Urothelium cell line (cell line): Measurements from ENCODE around the gene CD81.

Source experiments
- DNase-seq: peaks from one replicate; pipeline ENCODE4 v3.0.0; 2011; ENCODE audit warnings: low spot score, mixed read lengths
- FAIRE-seq: peaks from 2 replicates; lab custom pipeline; 2011; peaks lifted over from hg19 to GRCh38; lab: Jason Lieb, UNC

The CD81 gene

DNA sequence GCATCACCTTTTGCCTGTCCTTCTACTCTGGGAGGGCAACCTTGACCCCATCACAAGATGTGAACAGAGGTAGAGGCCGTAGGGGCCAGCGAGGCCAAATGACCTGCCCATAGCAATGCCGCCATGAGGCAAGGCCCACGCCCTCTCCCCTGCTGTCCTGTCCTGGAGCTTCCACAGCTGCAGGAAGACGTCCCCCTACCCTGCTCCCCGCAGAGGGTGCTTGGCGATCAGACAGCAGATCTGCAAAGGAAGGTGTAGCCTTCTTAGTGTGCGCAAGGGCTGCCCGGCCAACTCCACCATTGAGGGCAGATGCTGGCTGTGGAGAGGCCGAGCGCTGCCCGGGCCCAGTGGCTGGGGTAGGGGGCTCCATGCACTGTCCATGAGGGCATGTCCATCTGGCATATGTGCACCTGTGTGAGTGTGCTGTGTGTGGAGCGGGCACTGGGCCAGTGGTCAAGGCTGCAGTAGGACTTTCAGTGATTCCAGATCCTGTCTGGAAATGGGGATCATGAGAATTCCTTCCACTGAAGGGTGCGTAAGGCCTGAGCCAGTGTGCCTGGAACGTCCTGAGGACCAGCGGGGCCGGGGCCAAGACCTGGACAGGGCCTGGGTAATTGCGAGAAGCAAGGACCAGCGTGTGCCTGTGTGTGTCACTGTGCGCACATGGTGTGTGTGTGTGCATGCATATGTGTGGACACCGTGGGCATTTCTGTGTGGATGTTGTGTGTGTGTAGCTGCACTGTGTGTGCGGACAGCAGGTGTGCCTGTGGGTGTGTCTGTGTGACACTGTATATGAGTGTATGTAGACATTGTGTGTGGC, 56.2 kb downstream of the CD81 start:
- DNase-seq (no peak), FAIRE-seq (peak; percentile 30)

DNA sequence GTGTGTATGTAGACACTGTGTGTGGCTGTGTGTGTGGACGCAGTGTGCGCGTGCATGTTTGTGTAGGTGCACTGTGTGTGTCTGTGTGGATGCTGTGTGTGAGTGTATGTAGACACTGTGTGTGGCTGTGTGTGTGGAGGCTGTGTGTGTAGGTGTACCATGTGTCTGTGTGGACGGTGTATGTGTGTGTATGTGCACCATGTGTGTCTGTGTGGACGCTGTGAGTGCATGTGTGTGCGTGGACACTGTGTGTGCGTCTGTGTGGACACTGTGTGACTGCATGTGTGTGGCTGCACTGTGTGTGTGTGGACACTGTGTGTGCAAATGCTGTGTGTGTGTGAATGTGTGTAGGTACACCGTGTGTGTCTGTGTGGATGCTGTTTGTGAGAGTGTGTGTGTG, 56.9 kb downstream of the CD81 start:
- peak; percentile 77 for FAIRE-seq
- no peak for DNase-seq

DNA sequence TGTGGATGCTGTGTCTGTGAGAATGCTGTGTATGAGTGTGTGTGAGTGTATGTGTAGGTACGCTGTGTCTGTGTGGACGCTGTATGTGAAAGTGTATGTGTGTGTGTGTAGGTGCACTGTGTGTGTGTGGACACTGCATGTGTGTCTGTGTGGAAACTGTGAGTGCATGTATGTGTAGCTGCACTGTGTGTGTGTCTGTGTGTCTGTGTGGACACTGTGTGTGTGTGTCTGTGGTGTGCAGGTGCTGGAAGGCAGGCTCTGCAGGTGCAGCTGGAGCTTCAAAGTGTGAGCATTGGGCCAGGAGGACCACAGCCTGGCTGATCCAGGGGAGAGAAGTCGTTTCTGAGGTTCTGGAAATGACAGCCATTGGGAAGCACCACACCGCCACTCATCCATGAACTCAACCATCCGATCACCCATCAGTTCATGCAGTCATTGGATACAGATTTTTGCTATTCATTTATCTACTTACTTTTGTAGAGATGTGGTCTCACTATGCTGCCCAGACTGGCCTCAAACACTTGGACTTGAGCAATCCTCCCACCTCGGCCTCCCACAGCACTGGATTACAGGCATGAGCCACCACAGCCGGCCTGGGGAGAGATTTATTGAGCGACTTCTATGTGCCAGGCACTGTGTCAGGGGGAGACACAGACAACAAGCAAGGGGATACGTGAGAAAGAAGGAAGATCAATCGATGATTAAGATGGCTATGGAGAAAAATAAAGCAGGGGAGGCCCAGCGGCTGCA, 57.6 kb downstream of the CD81 start:
- no peak for FAIRE-seq
- no peak for DNase-seq

DNA sequence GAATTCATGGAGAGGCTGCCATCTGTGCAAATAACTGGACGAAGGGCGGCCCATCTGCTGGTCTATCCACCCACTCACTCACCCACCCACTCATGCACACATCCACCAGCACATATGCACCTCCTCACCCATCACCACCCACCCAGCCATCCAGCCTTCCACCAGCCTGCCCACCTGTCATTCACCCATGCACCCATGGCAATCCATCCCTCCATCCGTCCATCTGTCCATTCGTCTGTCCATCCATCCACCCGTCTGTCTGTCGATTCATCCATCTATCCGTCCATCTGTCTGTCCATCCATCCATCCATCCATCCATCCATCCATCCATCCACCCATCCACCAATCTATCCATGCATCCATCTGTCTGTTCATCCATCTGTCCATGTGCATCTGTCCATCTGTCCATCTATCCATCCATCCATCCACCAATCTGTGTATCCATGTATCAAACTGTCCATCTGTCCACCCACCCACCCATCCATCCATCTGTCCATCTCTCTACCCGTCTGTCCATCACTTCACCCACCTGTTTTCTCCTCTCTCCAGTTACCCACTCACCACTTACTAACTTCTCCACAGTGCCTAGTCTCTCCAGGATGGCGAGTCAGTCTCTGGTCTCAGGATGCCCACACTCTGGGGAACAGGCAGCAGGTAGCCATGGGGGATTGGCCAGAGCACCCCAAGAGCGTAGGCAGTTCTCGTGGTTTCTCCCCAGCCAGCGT, 58.3 kb downstream of the CD81 start:
- FAIRE-seq (no peak), DNase-seq (no peak)

DNA sequence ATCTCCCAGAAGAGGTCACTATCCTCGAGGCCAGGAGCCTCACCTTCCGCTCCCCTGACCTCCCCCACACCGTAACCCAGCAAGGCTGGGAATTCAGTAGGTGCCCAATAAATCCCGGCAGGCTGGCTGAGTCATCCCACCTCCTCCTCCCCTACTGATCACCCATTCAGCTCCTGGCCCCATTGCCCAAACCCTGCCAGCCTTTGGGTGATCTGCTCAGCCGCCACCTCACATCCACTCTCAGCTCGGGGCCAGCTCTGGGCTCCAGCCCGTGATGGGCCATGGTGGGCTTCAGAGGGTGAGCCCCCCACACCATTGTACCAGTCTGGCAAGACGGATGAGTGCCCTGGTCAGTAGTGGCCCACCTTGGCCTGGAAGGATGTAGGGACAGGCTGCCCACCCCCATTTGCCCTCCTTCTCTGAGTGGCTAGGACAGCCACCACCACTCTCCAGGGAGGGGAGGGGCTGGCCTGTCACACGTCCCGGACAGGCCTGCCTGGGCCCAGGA, 59.0 kb downstream of the CD81 start:
- DNase-seq: no peak
- no peak for FAIRE-seq

DNA sequence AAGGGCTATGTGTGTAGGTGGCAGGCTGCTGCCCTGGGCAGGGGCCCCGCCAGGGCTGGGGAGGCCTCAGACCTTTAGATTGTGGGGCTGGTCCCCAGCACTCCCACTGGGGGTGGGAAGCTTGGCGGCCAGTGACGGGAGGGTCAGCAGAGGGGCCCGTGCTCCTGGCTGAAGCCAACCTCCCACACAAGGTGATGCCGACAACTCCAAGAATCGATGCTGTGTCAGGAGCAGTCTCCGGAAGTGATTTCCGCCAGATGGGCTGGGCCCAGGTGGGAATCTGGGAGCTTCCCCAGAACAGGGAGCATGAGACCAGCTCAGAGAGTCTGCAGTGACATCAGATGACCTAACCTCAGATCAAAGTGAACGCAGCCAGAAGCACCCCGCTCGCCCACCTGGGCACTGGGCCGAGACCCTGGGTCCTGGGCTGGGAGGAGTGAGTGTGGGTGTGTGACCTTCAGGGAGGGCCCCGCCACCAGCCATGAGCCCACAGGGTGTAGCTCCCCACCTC, 59.5 kb downstream of the CD81 start:
- FAIRE-seq (no peak), DNase-seq (no peak)

DNA sequence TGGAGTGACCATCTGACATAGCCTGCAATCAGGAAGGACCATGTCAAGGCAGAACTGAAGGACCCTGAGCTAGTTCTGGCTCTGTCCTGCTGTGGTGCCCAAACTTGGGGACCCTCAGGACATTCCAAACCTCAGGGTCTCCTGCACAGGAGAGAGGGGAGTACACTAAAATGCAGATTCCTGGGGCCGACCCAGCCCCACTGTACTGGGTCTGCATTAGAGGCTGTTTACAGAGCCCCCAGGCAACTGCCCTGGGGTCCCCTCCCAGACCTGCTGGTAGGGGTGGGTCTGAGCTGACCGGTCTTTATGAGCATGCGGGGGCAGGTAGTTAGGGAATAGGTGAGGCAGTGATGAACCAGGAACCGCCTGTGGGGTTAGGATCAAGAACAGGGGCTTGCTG, 60.4 kb downstream of the CD81 start:
- FAIRE-seq (no peak), DNase-seq (no peak)

DNA sequence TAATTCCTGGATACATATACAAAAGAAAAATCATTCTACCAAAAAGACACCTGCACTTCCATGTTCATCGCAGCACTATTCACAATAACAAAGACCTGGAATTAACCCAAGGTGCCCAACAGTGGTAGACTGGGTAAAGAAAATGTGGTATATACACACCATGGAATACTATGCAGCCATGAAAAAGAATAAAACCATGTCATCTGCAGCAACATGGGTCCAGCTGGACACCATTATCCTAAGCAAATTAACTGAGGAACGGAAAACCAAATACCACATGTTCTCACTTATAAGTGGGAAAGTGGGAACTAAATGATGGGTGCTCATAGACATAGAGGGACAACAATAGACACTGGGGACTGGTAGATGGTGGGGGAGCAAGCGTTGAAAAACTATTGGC, 62.7 kb downstream of the CD81 start:
- no peak for FAIRE-seq

DNA sequence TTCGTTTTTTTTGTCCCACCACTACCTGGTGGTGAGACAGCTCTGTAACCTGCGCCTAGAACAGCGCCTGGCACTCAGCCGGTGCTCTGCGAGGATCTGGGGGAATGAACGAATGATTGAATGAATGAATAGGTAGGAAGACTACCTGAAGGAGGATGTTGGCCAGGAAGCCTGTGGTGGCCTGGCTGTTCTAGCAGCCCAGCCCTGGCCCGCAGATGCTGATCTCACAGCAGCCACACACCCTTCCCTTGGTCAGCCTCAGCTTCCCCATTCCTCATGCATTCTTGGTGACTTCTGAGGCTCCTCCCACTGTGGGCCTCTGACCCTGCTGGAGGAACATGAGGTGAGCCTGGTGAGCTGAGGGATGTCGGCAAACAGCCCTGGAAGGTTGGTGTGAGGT, 63.5 kb downstream of the CD81 start:
- DNase-seq: no peak
- no peak for FAIRE-seq

More for the DNA sequence above, 62.7 kb downstream of the CD81 start:
- no peak for DNase-seq

DNA sequence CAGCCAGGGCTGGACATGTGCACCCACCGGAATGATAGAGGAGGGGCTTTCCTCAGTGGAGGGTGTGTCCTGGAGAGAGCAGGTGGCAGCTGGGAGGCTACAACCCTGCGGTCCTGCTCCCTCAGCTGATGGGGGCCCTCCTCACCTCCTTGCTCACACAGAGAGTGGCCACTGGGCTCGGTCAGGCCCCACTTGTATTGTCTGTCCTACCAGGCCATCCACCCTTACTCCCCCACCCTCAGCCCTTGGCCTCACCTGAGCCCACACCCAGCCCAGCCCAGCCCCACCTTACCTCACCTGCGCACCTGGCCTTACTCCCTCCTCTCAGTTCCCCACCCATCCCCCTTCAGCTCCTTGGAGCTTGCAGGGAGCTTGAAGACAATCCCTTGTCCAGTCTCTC, 64.1 kb downstream of the CD81 start:
- DNase-seq: no peak
- no peak for FAIRE-seq

DNA sequence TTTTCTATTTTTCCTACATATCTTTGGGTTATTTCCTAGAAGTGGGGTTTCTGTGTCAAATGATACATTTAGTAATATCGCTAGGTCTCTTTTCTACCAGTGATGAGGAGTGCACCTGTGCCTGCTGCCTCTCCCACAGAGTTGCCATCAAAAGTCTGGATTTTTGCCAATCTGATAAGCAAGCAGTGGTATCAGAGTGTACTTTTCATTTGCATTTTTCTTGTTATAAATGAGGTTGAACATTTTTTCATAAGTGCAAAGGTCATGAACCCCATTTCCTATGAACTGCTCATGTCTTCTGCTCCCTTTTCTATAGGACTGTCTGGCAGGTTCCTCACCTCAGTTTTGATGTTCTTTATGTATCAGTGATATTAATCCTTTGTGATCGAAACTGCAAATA, 65.5 kb downstream of the CD81 start:
- DNase-seq (no peak), FAIRE-seq (no peak)

DNA sequence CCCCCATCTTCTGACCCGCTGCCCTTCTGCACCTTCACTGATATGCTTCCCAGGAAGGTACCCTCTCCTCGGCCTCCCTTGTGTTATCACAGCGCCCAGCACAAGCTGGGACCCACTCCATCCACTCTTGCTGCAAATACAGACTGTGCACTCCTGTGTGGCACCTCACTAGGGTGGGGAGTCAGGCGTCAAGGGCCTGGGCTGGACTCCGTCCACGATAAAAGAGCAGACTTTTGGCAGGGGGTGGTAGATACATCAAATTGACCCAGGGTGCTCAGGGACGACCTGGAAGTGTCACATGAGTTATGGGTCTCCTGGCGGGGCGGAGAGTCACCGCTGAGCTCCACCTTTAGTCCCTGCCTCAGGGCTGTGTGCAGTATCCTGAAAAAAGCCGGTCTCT, 66.3 kb downstream of the CD81 start:
- DNase-seq (no peak), FAIRE-seq (no peak)

DNA sequence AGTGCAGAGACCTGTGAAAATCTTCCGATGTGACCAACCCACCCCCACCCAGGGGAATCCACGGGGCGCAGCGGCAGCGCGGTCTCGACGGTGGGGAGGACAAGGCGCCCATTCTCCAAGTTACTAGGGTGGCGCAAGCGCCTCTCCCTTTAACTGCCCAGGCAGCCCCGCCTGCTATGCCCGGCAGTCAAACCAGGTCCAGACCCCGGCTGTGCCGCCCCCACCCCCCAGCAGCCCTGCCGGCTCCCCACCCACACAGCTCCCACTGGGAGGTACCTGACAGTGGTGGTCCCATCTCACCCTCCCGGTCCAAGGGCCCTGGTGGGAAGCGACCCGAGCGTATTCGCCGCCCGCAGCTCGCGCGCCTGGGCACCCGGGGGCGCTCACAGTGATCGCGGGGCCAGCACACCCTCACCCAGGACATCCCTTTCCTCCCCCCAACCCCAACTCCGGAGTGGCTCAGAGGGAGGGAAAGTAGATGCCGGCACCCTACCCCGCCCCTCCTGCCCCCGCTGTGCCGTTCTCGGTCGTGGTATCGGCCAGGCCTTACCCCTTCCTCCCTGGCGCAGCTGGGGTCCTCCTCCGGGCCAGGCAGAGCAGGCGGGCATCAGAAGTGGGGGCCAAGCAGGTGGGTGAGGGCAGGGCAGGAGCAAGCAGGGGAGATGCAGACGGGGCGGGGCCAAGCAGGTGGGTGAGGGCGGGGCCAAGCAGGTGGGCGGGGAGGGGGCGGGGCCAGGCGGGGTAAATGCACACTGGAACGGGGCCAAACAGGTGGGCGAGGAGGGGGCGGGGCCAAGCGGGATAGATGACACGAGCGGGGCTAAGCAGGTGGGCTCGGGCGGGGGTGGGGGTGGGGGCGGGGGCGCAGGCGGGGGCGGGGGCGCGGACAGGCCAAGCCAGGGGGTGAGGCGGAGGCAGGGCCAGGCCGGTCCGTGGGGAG, 67.0 kb downstream of the CD81 start, which contains the start of gene TRPM5:
TRPM5 (minus strand) TSS at position 634 of the 940 bp plus-strand sequence. CDS start 21,478 bp downstream, outside the sequence.
- FAIRE-seq (no peak), DNase-seq (no peak)

DNA sequence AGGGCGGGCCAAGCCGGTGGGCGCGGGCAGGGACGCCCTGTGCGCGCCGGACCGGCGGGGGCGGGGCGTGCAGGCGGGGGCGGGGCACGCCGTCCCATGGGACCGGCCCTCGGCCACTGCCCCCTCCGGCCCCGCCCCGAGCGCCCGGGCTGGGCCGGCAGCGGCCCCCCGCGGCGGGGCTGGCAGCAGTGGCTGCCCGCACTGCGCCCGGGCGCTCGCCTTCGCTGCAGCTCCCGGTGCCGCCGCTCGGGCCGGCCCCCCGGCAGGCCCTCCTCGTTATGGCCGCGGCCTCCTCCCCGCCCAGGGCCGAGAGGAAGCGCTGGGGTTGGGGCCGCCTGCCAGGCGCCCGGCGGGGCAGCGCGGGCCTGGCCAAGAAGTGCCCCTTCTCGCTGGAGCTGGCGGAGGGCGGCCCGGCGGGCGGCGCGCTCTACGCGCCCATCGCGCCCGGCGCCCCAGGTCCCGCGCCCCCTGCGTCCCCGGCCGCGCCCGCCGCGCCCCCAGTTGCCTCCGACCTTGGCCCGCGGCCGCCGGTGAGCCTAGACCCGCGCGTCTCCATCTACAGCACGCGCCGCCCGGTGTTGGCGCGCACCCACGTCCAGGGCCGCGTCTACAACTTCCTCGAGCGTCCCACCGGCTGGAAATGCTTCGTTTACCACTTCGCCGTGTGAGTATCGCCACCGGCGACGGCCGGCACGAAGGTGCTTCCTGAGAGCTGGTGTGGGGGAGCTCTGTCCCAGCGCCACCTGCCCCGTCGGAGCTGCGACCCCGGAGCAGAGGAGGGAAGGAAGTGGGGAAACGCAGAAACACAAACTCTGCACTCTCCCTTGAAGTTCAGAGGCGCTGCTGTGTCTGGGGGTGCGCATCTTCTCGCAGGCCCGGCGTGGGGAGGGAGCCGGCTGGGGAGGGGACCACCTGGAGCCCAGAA, 68.0 kb downstream of the CD81 start, which contains the start of gene KCNQ1:
KCNQ1 (plus strand) TSS at position 188 of the 925 bp plus-strand sequence; CDS start at position 279, 91 bp downstream.
- DNase-seq (peak; percentile 88), FAIRE-seq (no peak)

DNA sequence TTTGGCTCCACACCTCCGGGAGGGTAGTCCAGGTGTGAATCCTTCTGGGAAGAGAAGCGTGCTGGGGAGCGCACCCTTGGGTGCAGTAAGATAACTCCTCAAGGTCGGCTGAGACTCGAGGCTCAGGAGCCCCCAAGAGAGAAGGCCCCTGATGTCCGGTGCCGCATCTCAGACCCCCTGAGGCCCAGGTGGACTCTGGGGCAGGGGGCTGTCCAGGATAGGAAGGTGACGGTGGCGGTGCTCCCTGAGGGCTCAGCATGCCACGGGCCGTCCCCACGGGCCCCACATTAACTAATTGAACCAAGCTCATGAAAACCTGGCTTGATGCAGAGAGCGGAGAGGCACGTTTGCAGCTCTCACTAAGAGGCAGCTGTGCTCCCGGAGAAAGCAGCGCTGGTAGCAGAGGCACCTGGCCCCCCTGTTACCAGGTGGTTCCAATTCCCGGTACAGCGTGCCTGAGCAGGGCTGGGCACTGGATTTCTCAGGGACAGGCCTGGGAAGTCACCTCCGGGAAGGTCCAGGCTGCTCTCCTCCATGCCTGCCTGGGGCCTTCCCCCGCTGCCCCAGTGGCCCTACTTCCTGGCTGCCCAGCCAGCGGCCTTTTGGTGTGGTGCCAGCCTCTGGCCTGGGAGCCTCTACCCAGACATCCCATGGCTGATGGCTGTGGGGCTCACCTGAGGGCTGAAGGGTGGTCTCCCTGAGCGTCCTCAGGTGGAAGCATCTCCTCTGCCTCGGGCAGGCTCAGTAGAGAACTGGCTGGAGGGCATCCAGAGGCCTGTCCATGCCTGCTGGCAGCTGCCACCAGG, 68.8 kb downstream of the CD81 start:
- FAIRE-seq (no peak), DNase-seq (no peak)

DNA sequence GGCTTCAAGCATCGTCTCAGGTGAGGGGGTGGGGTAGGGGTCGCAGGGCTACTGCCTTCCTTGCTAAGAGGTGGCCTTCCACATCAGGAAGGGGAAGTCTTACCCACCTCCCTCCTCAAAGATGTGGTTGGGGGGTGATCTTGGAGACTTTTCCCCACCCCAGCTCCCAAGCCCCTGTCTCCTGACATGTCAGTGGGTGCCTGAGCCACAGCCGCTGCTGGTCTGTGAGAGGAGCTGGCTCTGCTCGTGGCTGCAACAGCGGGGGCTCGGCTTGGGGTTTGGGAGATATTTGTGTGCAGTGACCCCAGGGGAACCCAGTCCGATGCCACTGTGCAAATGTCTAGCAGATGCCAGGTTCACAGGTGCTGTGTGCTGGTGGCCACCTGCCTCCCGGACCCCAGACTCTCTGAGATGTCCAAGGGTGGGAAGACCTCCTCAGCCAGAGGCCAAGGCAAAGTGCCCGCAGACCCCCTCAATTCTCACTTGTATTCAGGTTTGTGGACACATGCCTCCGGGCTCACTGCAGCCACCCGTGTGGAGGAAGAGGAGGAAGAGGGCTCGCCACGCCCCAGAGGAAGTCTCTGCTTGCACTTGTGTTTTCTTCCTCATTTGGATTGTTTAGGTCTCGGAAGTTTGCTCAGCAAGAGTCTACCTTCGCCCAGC, 69.6 kb downstream of the CD81 start:
- FAIRE-seq: no peak
- no peak for DNase-seq
